HG03575 (cell line): ENCODE measurements around the gene PALM.
"Not testable (repeated sequence)": the region's sequence is repeated elsewhere in the genome, so short reads cannot be mapped to it uniquely, and the experiment has no call there.

Source experiments
- ATAC-seq: cut with Tn5 transposase; IDR thresholded peaks from one replicate; pipeline ENCODE4 v1.9.1; 2021; ENCODE audit not compliant: unreplicated experiment, insufficient number of reproducible peaks, low FRiP score; ENCODE audit errors: extremely low read depth

PALM gene, protein sequence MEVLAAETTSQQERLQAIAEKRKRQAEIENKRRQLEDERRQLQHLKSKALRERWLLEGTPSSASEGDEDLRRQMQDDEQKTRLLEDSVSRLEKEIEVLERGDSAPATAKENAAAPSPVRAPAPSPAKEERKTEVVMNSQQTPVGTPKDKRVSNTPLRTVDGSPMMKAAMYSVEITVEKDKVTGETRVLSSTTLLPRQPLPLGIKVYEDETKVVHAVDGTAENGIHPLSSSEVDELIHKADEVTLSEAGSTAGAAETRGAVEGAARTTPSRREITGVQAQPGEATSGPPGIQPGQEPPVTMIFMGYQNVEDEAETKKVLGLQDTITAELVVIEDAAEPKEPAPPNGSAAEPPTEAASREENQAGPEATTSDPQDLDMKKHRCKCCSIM

DNA sequence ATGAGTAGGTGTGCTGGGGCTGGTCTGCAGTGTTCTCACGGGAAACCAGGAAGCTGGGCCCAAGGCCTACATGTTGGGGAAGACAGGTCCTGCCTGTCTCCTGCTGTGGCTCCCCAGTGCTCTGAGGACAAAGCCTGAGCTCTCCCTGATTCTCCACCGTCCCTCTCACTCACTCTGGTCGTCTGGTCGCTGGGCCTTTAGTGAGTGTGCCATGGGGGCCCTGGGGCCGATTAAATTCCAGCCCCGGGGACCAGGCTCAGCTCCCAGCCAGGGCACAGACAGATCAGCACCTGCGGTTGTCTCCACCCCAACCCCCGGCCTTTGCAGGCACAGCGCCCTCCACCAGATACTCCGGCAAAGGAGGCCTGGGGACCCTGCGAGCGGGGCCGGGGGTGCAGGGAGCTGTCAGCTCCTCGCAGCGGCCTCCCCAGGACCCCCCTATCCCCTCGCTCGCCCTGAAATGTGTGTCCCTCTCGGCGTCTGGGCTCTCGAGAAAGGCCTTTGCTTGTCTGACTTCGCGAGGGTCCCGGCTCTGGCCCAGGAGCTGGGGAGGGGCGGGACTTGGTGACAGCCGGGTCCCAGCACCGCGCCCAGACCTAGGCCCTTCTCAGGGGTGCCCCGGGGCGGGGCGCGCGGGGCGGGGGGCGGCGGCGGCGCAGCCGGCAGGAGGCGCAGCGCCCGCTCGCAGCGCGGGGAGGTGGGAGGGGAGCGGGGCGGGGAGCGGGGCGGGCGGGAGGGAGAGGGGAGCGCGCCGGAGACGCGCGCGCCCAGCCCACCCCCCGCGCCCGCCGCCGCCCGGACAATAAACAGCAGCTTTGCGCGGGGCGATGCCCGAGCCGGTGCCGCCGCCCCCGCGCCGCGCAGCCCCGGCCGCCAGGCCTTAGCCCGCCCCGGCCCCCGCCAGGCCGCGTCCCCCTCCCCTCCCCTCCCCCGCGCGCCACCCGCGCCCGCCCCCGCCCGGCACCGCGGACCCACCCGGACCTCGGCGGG lies at the start of gene PALM:
Gene PALM, plus strand, starts transcription at position 782 of the 990 bp plus-strand sequence. CDS start 212 bp downstream, outside the sequence.
- no peak for ATAC-seq

DNA sequence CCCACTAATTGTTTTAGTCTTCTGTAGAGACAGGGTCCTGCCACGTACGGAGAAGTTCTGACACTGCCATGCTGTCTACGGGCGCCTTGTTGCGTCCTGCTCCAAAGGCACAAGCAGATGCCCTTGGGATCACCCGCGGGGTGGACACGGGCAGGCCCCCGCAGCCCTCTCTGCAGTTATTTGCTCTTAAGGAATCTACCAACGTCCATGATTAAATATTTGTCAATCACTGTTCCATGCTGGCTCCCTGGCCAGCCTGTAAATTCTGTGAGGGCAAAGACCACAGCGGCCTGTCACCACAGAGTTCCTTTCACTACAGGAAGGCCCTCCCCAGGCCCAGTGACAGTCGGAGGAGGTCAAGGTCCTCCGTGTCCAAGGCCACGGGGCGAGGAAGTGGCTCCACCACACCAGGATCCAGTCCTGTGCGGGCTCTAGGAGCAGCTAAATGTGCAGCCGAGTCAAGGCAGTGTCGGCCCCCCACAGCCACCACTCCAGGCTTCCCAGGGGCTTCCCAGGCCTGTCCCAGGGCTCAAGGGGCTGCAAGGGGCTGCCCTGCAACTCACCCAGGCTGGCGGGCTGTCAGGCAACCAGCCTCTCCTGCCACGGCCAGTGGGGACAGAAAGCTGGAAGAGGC lies 47.8 kb upstream of the PALM start:
- no peak for ATAC-seq

DNA sequence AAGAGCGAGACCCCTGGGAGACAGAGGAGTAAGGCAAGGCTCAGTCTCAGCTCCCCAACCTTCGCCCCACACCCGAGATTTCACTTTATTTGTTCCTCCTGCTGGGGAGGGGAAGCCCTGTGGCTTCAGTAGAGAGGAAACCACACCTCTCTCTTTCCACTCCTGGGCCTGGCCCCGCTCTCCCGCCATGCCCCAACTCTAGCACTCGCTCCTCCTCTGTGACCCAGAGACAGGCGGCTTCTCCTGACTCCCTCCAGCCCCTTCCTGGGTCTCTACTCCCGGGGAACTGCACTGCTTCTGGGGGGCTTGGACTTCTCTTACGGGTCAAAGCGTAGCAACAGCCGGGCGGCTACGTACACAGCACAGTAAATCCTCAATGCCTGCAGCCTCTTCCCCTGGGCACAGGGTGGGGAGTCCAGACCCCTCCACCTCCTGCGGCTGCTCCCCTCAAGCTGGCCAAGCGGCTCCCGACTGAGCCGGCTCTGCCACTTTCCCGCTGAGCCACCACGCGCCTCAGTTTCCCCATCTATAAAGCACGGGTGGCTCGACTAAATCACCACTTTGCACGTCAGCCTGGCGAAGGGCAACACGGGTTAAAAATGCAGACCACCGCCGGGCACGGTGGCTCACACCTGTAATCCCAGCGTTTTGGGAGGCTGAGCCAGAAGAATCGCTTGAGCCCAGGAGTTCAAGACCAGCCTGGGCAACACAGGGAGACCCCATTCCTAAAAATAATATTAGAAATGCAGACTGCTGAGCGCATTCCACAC lies 47.1 kb upstream of the PALM start:
- no peak for ATAC-seq

DNA sequence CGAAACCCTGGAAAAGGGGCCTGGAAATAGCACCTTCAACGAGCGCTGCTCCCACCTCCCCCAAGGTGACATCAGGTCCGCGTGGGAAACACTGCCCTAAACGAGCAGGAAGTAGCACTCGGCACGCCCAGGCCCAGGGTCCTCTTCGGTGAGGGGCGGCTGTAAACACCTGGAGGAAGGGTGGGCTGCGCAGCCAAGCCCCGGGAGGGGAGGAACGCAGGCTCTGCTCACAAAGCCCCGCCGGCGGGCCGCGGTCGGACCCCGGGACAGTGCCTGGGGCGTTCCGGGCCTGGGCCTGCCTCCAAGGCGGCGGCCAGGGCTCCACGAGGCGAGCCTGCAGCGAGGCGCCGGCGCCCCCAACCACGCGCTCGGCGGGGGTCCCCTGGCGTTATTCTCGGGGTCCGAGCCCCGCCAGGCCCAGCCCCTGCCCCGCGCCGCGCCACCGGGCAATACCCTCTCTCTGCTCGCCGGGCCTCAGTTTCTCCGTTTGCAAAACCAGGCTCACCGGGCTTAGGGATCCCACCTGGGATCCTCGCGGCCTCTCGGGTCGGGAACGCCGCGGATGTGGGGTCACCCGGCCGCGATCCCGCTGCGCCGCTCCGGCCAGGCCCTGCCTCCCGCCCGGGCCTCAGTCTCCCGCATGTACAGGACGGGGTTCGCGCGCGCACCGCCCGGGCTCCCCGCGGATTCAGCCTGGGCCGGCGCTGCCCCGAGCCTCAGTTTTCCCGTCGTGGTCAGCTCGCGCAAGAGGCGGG lies 46.4 kb upstream of the PALM start:
- ATAC-seq = no peak

DNA sequence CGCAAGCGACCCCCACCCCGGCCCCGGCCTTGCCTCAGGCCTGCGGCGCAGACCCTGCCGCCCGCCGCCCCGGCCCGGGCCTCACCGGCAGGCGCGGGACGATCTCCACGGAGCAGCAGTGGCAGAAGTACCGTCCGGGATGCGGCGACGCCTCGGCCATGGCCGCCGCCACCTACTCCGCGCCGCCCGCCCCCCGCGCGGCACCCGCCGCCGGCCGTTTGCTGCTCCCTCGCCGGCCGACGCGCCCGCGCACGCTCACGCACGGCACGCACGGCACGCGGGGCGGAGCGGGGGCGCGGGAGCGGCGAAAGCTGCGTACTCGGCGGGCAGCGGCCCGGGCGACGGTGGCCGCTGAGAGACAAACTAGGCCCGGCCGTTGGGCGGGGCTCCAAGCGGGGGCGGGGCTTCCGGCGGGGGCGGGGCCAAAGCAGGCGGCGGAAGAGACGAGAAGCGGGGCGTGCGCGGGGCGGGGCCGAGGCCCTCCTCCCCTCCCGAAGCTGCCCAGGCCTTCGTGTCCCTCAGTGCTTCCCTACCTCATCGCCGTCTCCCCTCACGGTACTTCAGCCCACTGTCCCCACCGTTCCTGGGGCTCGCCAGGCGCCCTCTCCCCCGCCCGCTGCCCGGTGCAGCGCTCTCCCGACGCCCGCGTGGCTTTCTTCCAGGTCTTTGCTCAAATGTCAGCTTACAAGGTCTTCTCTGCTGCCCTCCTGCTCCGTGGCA lies 45.6 kb upstream of the PALM start, which contains the start of gene RNF126:
Gene RNF126, minus strand, starts transcription at position 253 of the 720 bp plus-strand sequence. Its CDS starts 93 bp downstream, at position 160.
- ATAC-seq = no peak

DNA sequence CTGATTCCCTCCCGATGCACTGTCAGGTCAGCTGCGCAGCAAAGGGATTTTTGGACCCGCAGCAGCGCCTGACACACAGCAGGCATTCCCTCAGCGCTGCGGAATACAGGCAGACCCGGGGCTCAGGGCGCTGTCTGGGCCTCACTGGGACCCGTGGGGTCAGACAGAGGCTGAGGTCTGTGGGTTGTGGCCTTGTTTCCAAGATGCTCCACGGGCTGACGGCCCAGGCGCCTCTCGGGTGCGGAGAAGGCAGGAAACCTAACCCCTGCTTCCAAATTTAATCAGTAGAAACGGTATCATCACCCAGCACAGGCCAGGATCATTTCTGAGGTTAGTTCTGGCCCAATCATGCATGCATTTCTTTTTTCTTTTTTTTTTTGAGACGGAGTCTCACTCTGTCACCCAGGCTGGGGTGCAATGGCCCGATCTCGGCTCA lies 45.0 kb upstream of the PALM start:
- no peak for ATAC-seq

DNA sequence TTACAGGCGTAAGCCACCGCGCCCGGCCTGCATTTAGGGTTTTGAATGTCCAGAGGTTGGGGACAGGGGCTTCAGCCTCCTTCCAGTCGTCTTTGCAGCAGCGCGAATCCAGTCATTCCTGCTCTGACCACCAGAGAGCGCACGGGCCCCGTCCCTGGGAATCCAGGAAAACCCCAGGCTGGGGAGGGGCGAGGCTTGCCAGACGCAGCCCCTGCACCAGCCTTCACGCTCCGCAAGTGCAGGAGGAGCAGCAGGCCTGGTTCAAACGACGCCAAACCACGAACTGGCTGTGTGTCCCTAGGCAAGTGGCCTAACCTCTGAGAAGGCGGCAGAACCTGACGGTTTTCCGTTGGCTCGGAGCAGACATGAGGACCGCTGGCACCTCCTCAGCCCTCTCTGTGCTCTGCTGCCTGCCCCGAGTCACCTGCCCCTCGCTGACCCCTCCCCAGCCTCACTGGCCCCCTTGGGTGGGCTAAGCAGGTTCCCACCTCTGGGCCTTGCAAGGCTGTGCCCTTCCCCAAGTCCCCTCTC lies 43.8 kb upstream of the PALM start:
- ATAC-seq = no peak

DNA sequence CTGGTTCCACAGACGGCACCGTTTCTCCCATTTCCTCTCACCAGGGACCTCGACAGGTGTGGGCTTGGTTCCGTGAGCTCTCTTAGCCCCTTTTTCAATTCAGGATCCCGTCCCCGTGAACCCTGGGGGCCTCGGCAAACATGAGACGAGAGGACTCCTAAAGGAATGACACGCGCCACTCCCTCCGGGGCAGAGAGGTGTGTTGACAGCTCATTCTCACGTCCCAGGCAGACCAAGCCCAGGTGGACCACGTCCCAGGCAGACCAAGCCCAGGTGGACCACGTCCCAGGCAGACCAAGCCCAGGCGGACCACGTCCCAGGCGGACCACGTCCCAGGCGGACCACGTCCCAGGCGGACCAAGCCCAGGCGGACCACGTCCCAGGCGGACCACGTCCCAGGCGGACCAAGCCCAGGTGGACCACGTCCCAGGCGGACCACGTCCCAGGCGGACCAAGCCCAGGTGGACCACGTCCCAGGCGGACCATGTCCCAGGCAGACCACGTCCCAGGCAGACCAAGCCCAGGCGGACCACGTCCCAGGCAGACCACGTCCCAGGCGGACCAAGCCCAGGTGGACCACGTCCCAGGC lies 41.7 kb upstream of the PALM start:
- not testable (repeated sequence) for ATAC-seq

DNA sequence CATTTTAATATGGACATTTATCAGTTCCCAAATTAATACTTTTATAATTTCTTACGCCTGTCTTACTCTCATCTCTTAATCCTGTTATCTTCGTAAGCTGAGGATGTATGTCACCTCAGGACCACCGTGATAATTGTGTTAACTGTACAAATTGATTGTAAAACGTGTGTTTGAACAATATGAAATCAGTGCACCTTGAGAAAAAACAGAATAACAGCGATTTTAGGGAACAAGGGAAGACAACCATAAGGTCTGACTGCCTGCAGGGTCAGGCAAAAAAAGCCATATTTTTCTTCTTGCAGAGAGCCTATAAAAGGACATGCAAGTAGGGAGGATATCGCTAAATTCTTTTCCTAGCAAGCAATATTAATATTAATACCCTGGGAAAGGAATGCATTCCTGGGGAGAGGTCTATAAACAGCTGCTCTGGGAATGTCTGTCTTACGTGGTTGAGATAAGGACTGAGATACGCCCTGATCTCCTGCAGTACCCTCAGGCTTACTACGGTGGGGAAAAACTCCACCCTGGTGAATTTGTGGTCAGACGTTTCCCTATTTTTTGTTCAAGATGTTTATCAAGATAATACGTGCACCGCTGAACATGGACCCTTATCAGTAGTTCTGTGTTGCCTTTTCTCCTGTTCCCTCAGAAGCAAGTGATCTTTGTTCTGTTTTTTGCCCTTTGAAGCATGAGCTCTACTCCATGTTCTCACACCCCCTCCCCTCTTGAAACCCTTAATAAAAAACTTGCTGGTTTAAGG lies 39.9 kb upstream of the PALM start:
- not testable (repeated sequence) for ATAC-seq

DNA sequence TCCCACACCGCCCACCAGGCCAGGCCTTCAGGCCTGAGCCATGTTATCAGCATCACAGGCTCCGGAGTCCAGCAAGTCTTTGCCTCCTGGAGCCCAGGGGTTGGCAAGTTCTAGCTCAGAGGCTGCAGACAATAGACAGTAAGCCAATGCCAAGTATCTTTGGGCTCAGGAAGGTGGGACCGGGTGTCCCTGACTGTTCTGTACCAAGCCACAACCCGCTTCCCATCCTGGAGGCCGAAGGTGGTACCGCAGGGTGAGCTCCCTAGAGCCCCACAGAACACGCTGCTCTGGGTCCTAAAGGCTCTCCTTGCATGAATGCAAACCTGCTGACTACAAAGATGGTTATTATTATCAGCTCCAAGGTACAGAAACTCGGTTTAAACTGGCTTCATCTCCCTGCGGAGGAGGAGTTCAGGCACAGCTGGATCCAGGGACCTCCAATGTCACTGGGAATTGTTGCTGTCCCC lies 38.1 kb upstream of the PALM start:
- ATAC-seq = no peak

DNA sequence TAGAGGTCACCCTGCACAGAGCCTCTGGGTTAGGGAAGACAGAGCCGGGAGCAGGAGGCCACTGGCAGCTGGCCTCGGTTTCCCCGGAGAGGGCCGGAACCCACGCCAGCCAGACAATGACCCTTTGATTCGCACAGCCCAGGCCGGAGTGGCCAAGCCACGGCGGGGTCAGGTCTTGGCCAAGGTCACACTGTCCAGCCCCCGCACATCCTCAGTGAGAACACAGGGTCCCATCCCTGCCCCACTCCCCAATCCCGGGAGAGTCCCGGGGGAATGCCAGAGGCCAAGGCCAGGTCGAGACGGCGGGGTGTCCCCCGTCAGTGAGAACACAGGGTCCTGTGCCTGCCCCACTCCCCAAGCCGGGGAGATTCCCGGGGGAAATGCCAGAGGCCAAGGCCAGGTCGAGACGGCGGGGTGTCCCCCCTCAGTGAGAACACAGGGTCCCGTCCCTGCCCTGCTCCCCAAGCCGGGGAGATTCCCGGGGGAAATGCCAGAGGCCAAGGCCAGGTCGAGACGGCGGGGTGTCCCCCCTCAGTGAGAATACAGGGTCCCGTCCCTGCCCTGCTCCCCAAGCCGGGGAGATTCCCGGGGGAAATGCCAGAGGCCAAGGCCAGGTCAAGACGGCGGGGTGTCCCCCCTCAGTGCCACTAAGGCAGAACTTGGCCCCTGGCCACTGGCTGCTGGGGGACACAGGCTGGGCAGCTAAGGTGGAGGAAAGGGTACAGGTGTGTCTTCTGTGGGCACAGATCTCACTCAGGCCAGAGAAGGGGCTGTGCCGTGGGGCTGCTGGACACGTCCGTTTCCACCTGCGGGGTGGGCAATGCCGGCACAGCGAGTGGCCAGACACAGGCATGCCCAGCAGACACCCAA lies 34.2 kb upstream of the PALM start:
- no peak for ATAC-seq

DNA sequence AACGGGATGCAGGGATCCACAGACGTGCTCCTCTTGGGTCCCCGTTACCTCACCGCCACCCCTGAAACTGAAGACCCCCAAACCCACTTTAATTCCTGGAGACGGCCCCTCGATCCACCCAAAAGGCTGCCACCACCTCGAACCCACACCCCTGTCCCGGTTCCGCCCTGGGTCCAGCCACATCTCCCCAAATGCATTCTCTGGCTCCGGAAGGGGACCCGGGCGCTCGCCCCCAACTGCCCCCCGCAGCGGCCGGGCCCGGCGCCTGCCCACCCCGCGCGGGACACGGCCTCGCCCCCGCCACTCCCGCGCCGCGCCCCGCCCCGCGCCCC lies 32.8 kb upstream of the PALM start:
- no peak for ATAC-seq

DNA sequence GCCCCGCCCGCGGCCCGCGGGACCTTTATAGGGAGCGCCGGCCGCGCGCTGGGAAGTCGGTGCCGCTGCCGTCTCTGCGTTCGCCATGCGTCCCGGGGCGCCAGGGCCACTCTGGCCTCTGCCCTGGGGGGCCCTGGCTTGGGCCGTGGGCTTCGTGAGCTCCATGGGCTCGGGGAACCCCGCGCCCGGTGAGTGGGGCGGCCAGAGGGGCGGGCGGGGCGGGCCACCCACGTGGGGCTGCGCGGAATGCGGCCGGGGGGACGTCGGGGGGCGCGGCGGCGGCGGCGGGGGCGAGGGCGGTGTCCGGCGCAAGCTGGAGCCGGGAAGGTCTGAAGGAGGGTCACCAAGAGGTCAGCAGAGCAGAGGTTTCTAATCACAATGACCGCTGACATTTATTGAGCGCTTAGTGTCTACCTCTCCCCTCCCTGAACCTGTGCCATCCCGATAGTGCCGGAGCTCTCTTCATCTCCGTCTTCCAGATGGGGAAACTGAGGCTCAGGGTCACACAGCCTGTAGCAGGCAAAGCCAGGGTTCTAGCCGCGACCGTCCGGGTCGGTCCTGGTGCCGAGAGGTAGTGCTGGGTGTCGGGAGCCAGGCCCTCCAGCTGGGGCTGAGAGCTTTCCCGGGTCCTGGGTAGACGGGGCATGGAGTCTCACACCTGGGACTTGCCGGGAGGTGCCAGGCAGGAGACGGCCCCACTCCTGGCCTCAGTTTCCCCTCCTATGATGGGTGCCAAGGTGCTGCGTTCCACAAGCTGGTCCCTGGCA lies 32.2 kb upstream of the PALM start, which contains the start of gene FSTL3:
Gene FSTL3, plus strand, starts transcription at position 54 of the 767 bp plus-strand sequence. Its CDS starts 32 bp downstream, at position 86.
- ATAC-seq = no peak

DNA sequence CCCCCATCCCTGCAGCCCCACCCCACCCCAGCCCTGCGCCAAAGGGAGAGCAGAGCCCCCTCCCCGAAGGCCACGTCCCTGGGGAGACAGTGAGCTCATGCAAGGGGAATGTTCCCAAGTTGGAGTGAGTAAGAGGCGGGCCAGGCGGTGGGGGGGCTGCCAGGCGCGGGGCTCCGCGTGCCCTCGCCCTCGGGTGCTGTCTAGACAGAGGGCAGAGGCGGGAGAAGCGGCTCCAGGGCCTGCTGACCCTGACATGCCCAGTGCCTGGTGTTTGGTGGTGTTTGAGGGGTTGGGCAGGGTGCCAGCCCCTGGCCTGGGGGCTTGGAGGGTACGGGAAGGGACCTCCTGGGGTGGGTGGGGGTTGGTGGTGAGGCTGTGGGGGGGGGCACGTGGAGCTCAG lies 31.5 kb upstream of the PALM start:
- ATAC-seq = no peak
